Measurements from ENCODE around the gene GBX2. TPM values are rescaled to one million over a fixed set of nuclear protein-coding genes. Genes with fewer than 3 reads are reported as not detected.

Gene GBX2
- 0.60 TPM in 1 of 2 replicates, not detected in the other for total RNA-seq (ENCODE audit: low replicate concordance)

GRCh38 chr2:236168110-236169080 is at the start of gene GBX2:
Gene GBX2, minus strand, starts transcription at chr2:236168386. Its CDS starts 415 bp downstream, at chr2:236167971.

Other genes starting within 250 kb of the GBX2 start
- gene ASB18, start 96.0 kb upstream of the GBX2 start, total RNA-seq (ENCODE audit: low replicate concordance) = not detected in 2 replicates

Data from smooth muscle cell of the coronary artery (primary cell).